ENCODE data around the gene SNX21. TPM values are rescaled to one million over a fixed set of nuclear protein-coding genes. Genes with fewer than 3 reads are reported as not detected.

SNX21 gene, protein sequence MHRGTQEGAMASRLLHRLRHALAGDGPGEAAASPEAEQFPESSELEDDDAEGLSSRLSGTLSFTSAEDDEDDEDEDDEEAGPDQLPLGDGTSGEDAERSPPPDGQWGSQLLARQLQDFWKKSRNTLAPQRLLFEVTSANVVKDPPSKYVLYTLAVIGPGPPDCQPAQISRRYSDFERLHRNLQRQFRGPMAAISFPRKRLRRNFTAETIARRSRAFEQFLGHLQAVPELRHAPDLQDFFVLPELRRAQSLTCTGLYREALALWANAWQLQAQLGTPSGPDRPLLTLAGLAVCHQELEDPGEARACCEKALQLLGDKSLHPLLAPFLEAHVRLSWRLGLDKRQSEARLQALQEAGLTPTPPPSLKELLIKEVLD
- total RNA-seq (2022; extraction: Qiagen RNA extraction; ENCODE audit: low read depth): 8.7 to 13.2 TPM (median 11.3 TPM) in 5 replicates

GRCh38 chr20:45833030-45833882 is at the start of gene SNX21:
Gene SNX21 (plus strand): TSS chr20:45833799. CDS start chr20:45833920, 121 bp downstream.

GRCh38 chr20:45812157-45813005 is 21.2 kb upstream of the SNX21 start, which contains the start of gene UBE2C:
Gene UBE2C (plus strand): TSS chr20:45812644. CDS start chr20:45812696, 52 bp downstream.

GRCh38 chr20:45827030-45827652 is 6.5 kb upstream of the SNX21 start, which contains the start of gene TNNC2:
Gene TNNC2 (minus strand): TSS chr20:45827312. CDS start chr20:45827248, 64 bp downstream.

DNA sequence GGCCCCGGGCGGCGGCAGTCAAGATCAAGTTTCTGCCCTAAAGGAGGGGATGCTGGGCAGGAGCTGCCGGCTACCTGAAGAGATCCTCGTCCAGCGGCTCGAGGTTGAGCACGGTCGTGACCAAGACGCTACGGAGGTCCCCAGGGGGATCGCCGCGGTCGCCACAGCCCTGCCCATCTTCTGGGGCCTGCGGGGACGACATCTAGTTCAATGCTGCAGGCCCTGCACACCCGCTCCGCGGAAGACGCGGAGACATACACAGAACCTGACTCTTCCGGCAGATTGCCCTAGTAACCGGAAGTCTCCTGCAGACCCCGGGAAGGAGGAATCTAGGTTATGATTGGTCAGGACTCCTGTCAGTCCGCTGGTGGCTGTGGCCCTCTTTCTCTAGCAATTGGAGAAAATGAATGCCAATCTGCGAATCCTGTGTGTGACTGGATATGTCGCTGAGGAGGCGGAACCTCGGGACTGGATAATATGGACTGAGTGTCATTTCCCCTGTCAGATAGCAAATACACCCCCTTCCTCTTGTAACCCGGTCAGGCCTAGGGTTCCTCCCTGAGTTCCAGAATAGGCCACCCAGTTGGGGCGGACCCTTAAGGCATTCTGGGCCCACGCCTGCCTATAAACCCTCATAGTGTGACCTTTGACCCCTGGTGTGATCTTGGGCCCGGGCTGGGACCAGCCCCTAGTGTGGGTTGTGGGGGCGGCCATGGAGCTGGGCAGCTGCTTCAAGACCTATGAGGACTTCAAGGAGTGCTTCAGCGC is 23.7 kb downstream of the SNX21 start, which contains the start of the genes ACOT8 and ZSWIM3:
Gene ACOT8, minus strand, starts transcription at position 279 of the 768 bp plus-strand sequence. Its CDS starts 77 bp downstream, at position 202.
Gene ZSWIM3, plus strand, starts transcription at position 501 of the 768 bp plus-strand sequence. Its CDS starts 212 bp downstream, at position 713.

GRCh38 chr20:45880988-45881788 is 47.6 kb downstream of the SNX21 start, which contains the start of gene ZSWIM1:
Gene ZSWIM1 (plus strand): TSS chr20:45881227. CDS start chr20:45882593, 1,366 bp downstream.

DNA sequence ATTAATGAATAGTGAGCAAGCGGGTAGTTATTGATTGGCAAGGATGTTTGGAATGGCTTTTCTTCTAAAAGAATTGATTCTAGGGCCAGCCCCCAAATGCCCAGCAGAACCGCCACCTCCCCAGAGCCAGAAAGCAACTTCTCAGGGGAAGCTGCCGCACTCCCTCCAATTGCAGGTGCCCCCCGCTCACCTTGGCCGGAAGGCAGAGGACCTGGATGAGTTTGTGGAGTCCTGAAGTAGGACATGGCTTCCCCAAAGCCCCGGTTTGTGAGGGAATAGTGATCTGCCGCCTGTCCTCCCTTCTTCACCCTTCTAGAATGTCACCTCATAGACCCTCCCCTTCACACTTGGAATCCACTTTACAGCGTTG is 53.7 kb downstream of the SNX21 start, which contains the start of gene SPATA25:
Gene SPATA25, minus strand, starts transcription at position 277 of the 370 bp plus-strand sequence. Its CDS starts 32 bp downstream, at position 245.

DNA sequence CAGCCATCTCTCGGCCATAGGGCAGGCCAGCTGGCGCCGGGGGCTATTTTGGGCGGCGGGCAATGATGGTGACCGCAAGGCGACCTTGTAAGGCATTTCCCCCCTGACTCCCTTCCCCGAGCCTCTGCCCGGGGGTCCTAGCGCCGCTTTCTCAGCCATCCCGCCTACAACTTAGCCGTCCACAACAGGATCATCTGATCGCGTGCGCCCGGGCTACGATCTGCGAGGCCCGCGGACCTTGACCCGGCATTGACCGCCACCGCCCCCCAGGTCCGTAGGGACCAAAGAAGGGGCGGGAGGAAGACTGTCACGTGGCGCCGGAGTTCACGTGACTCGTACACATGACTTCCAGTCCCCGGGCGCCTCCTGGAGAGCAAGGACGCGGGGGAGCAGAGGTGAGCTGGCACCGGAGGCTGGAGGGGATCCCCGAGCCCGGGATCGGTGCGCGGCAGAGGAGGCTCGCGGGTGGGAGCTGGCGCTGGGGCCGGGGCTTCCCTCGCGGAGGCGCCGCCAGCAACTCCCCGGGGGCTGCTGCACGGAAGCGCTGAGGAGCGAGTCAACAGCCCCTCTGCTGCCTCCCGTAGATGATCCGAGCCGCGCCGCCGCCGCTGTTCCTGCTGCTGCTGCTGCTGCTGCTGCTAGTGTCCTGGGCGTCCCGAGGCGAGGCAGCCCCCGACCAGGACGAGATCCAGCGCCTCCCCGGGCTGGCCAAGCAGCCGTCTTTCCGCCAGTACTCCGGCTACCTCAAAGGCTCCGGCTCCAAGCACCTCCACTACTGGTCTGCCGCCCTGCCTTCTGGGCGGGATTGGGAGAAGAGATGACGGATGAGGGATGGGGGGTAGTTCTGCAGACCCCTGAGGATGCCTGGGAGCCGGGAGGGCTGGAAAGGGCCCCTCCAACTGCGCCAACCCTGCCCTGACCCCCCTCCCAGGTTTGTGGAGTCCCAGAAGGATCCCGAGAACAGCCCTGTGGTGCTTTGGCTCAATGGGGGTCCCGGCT is 57.7 kb downstream of the SNX21 start, which contains the start of the genes CTSA and NEURL2:
Gene CTSA, plus strand, starts transcription at position 351 of the 999 bp plus-strand sequence. Its CDS starts 234 bp downstream, at position 585.
Gene NEURL2, minus strand, starts transcription at position 224 of the 999 bp plus-strand sequence. Its CDS starts 217 bp downstream, at position 7.

Other genes starting within 250 kb of the SNX21 start
- gene WFDC10A, start 204.1 kb upstream of the SNX21 start, total RNA-seq (2022; extraction: Qiagen RNA extraction; ENCODE audit: low read depth): not detected in 5 replicates
- not detected in 5 replicates for gene WFDC9, start 202.5 kb upstream of the SNX21 start, total RNA-seq (2022; extraction: Qiagen RNA extraction; ENCODE audit: low read depth)
- not detected in 5 replicates for gene WFDC11, start 163.6 kb upstream of the SNX21 start, total RNA-seq (2022; extraction: Qiagen RNA extraction; ENCODE audit: low read depth)
- gene WFDC13, start 131.8 kb upstream of the SNX21 start, total RNA-seq (2022; extraction: Qiagen RNA extraction; ENCODE audit: low read depth): not detected in 5 replicates
- gene WFDC10B, start 128.8 kb upstream of the SNX21 start, total RNA-seq (2022; extraction: Qiagen RNA extraction; ENCODE audit: low read depth): not detected in 5 replicates
- not detected in 5 replicates for gene SPINT4, start 111.5 kb upstream of the SNX21 start, total RNA-seq (2022; extraction: Qiagen RNA extraction; ENCODE audit: low read depth)
- gene WFDC3, start 41.9 kb upstream of the SNX21 start, total RNA-seq (2022; extraction: Qiagen RNA extraction; ENCODE audit: low read depth): not detected in 5 replicates
- gene DNTTIP1, start 41.8 kb upstream of the SNX21 start, total RNA-seq (2022; extraction: Qiagen RNA extraction; ENCODE audit: low read depth): 32.5 to 38.5 TPM (median 37.6 TPM) in 5 replicates
- 235 to 274 TPM (median 255 TPM) in 5 replicates for gene UBE2C, start 21.2 kb upstream of the SNX21 start, total RNA-seq (2022; extraction: Qiagen RNA extraction; ENCODE audit: low read depth)
- gene TNNC2, start 6.5 kb upstream of the SNX21 start, total RNA-seq (2022; extraction: Qiagen RNA extraction; ENCODE audit: low read depth): 0.21 to 0.22 TPM in 2 of 5 replicates, not detected in the others
- gene ACOT8, start 23.6 kb downstream of the SNX21 start, total RNA-seq (2022; extraction: Qiagen RNA extraction; ENCODE audit: low read depth): 17.6 to 21.5 TPM (median 20.3 TPM) in 5 replicates
- 1.5 to 1.8 TPM (median 1.7 TPM) in 5 replicates for gene ZSWIM3, start 23.8 kb downstream of the SNX21 start, total RNA-seq (2022; extraction: Qiagen RNA extraction; ENCODE audit: low read depth)
- 5.4 to 7.1 TPM (median 6.5 TPM) in 5 replicates for gene ZSWIM1, start 47.4 kb downstream of the SNX21 start, total RNA-seq (2022; extraction: Qiagen RNA extraction; ENCODE audit: low read depth)
- gene SPATA25, start 53.8 kb downstream of the SNX21 start, total RNA-seq (2022; extraction: Qiagen RNA extraction; ENCODE audit: low read depth): 0.34 to 0.87 TPM (median 0.70 TPM) in 5 replicates
- gene NEURL2, start 57.4 kb downstream of the SNX21 start, total RNA-seq (2022; extraction: Qiagen RNA extraction; ENCODE audit: low read depth): 0.79 to 1.7 TPM (median 1.1 TPM) in 5 replicates
- gene CTSA, start 57.5 kb downstream of the SNX21 start, total RNA-seq (2022; extraction: Qiagen RNA extraction; ENCODE audit: low read depth): 104 to 133 TPM (median 122 TPM) in 5 replicates
- gene PLTP, start 78.4 kb downstream of the SNX21 start, total RNA-seq (2022; extraction: Qiagen RNA extraction; ENCODE audit: low read depth): 1.7 to 2.4 TPM (median 2.0 TPM) in 5 replicates
- 27.7 to 37.0 TPM (median 32.2 TPM) in 5 replicates for gene PCIF1, start 100.9 kb downstream of the SNX21 start, total RNA-seq (2022; extraction: Qiagen RNA extraction; ENCODE audit: low read depth)
- gene ZNF335, start 138.4 kb downstream of the SNX21 start, total RNA-seq (2022; extraction: Qiagen RNA extraction; ENCODE audit: low read depth): 8.4 to 11.0 TPM (median 10.5 TPM) in 5 replicates
- gene MMP9, start 175.1 kb downstream of the SNX21 start, total RNA-seq (2022; extraction: Qiagen RNA extraction; ENCODE audit: low read depth): 0.57 to 0.95 TPM (median 0.86 TPM) in 5 replicates
- 11.6 to 15.4 TPM (median 14.4 TPM) in 5 replicates for gene SLC12A5, start 195.4 kb downstream of the SNX21 start, total RNA-seq (2022; extraction: Qiagen RNA extraction; ENCODE audit: low read depth)

Measured in A549 treated with CpdA at 1 μM for 4 hours (cell line).